ENCODE data around the gene AFAP1.

The AFAP1 gene

GRCh38 chr4:7771056-7771455 lies 168.6 kb downstream of the AFAP1 start:
- no peak overlapping the region for H3K4me3 ChIP-seq (ENCODE audit: low read depth, low read length)
- in situ Hi-C loops (cut with HindIII; ENCODE audit: low sequenced_read_pairs), result no loop called here
- no peak for DNase-seq (ENCODE audit: low read depth, low spot score)
- TF ChIP-seq CTCF (IDR thresholded peaks at IDR 0.05; ENCODE audit: low read depth, low read length), result no peak

- DNase-seq (ENCODE audit: low read depth, low spot score), result no peak
- H3K4me3 ChIP-seq (ENCODE audit: low read depth, low read length), result no peak overlapping the region
- peak; percentile 67 for TF ChIP-seq CTCF (IDR thresholded peaks at IDR 0.05; ENCODE audit: low read depth, low read length)
- in situ Hi-C loops (cut with HindIII; ENCODE audit: low sequenced_read_pairs), result no loop called here
Measured at GRCh38 chr4:7770224-7771050, 169.2 kb downstream of the AFAP1 start.

GRCh38 chr4:7769396-7770223 lies 170.1 kb downstream of the AFAP1 start:
- TF ChIP-seq CTCF (IDR thresholded peaks at IDR 0.05; ENCODE audit: low read depth, low read length), result no peak
- in situ Hi-C loops (cut with HindIII; ENCODE audit: low sequenced_read_pairs), result no loop called here
- no peak overlapping the region for H3K4me3 ChIP-seq (ENCODE audit: low read depth, low read length)
- no peak for DNase-seq (ENCODE audit: low read depth, low spot score)

GRCh38 chr4:7768736-7769135 lies 170.9 kb downstream of the AFAP1 start:
- no peak for DNase-seq (ENCODE audit: low read depth, low spot score)
- no peak for TF ChIP-seq CTCF (IDR thresholded peaks at IDR 0.05; ENCODE audit: low read depth, low read length)
- in situ Hi-C loops (cut with HindIII; ENCODE audit: low sequenced_read_pairs), result no loop called here
- H3K4me3 ChIP-seq (ENCODE audit: low read depth, low read length), result no peak overlapping the region

GRCh38 chr4:7767966-7768365 lies 171.7 kb downstream of the AFAP1 start:
- no peak for DNase-seq (ENCODE audit: low read depth, low spot score)
- H3K4me3 ChIP-seq (ENCODE audit: low read depth, low read length), result no peak overlapping the region
- no peak for TF ChIP-seq CTCF (IDR thresholded peaks at IDR 0.05; ENCODE audit: low read depth, low read length)
- in situ Hi-C loops (cut with HindIII; ENCODE audit: low sequenced_read_pairs), result no loop called here

GRCh38 chr4:7767526-7767925 lies 172.1 kb downstream of the AFAP1 start:
- in situ Hi-C loops (cut with HindIII; ENCODE audit: low sequenced_read_pairs), result no loop called here
- DNase-seq (ENCODE audit: low read depth, low spot score), result no peak

More at GRCh38 chr4:7767526-7767925, 172.1 kb downstream of the AFAP1 start:
- no peak overlapping the region for H3K4me3 ChIP-seq (ENCODE audit: low read depth, low read length)
- TF ChIP-seq CTCF (IDR thresholded peaks at IDR 0.05; ENCODE audit: low read depth, low read length), result no peak

All from astrocyte of the spinal cord (primary cell).